ENCODE data around the gene CDH10.

The CDH10 gene

DNA sequence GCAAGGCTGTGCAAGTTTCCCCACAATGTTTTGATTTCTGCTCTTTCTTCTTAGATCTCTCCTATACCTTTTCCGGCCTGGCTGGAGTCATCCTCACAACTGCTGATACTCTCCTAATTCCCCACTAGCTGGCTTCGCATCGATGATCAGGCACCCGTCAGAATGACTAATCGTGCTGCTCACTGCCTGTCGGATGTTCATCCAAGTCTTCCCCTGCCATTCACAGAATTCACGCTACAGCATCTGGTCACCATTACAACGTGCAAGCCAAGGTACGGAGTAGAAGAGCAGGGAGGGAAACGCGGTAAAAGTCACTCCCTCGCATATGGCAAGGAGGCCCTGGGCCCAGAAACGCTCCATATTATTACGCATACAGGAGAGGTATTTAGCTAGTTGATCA, 35.1 kb downstream of the CDH10 start:
- Histone ChIP-seq H3K4me3 (ENCODE audit: low read depth, low read length) (no peak overlapping the region), H3K27ac (ENCODE audit: low read depth, low read length) (no peak overlapping the region), H3K79me2 (ENCODE audit: control insufficient read depth, insufficient read depth, low read length, unreplicated experiment) (no peaks in the 10 kb centered on the region), H3K4me1 (ENCODE audit: control insufficient read depth, insufficient read depth, low read length, unreplicated experiment) (no peaks in the 10 kb centered on the region), H2AFZ (ENCODE audit: low read length, unreplicated experiment) (no peak overlapping the region), H3K27me3 (ENCODE audit: insufficient read depth, low read length) (no peaks in the 10 kb centered on the region), H3K36me3 (ENCODE audit: insufficient read depth, low read length) (no peaks in the 10 kb centered on the region)

GRCh38 chr5:24606971-24607370, 37.8 kb downstream of the CDH10 start:
- Histone ChIP-seq H3K36me3 (ENCODE audit: insufficient read depth, low read length) (no peaks in the 10 kb centered on the region), H3K27ac (ENCODE audit: low read depth, low read length) (no peak overlapping the region), H3K4me1 (ENCODE audit: control insufficient read depth, insufficient read depth, low read length, unreplicated experiment) (no peaks in the 10 kb centered on the region), H2AFZ (ENCODE audit: low read length, unreplicated experiment) (no peak overlapping the region), H3K4me3 (ENCODE audit: low read depth, low read length) (no peak overlapping the region), H3K79me2 (ENCODE audit: control insufficient read depth, insufficient read depth, low read length, unreplicated experiment) (no peaks in the 10 kb centered on the region), H3K27me3 (ENCODE audit: insufficient read depth, low read length) (no peaks in the 10 kb centered on the region)

GRCh38 chr5:24602188-24602587, 42.6 kb downstream of the CDH10 start:
- Histone ChIP-seq H3K4me1 (ENCODE audit: control insufficient read depth, insufficient read depth, low read length, unreplicated experiment) (no peaks in the 10 kb centered on the region), H3K27ac (ENCODE audit: low read depth, low read length) (no peak overlapping the region), H3K27me3 (ENCODE audit: insufficient read depth, low read length) (no peaks in the 10 kb centered on the region), H3K36me3 (ENCODE audit: insufficient read depth, low read length) (no peaks in the 10 kb centered on the region), H3K4me3 (ENCODE audit: low read depth, low read length) (no peak overlapping the region), H2AFZ (ENCODE audit: low read length, unreplicated experiment) (no peak overlapping the region), H3K79me2 (ENCODE audit: control insufficient read depth, insufficient read depth, low read length, unreplicated experiment) (no peaks in the 10 kb centered on the region)

DNA sequence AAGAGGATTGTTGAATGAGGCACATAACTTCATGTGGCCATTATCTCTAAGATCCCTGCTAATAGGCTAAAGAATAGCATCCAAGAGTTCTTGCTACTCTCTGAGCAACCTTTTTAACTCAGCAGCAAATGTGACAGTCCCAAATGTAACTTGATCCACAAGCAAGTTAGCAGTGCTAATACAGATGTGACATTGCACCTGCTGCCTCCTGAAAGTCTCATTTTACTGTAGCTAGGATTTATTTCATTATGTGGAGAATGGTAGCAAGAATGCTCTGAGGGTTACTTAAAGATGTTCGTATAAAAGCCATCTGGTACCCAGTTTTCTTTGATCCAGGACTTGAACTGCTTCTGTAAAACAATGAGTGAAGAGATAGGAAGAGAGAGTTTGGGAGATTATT, 45.8 kb downstream of the CDH10 start:
- H3K27ac ChIP-seq (ENCODE audit: low read depth, low read length), result no peak overlapping the region
- H3K4me3 ChIP-seq (ENCODE audit: low read depth, low read length), result no peak overlapping the region
- no peaks in the 10 kb centered on the region for H3K27me3 ChIP-seq (ENCODE audit: insufficient read depth, low read length)
- no peaks in the 10 kb centered on the region for H3K4me1 ChIP-seq (ENCODE audit: control insufficient read depth, insufficient read depth, low read length, unreplicated experiment)
- H3K36me3 ChIP-seq (ENCODE audit: insufficient read depth, low read length), result no peaks in the 10 kb centered on the region
- no peak overlapping the region for H2AFZ ChIP-seq (ENCODE audit: low read length, unreplicated experiment)
- no peaks in the 10 kb centered on the region for H3K79me2 ChIP-seq (ENCODE audit: control insufficient read depth, insufficient read depth, low read length, unreplicated experiment)

GRCh38 chr5:24595329-24595728, 49.4 kb downstream of the CDH10 start:
- no peak overlapping the region for H3K27ac ChIP-seq (ENCODE audit: low read depth, low read length)
- no peaks in the 10 kb centered on the region for H3K4me1 ChIP-seq (ENCODE audit: control insufficient read depth, insufficient read depth, low read length, unreplicated experiment)
- no peaks in the 10 kb centered on the region for H3K27me3 ChIP-seq (ENCODE audit: insufficient read depth, low read length)
- no peaks in the 10 kb centered on the region for H3K79me2 ChIP-seq (ENCODE audit: control insufficient read depth, insufficient read depth, low read length, unreplicated experiment)
- H2AFZ ChIP-seq (ENCODE audit: low read length, unreplicated experiment), result no peak overlapping the region
- no peaks in the 10 kb centered on the region for H3K36me3 ChIP-seq (ENCODE audit: insufficient read depth, low read length)
- H3K4me3 ChIP-seq (ENCODE audit: low read depth, low read length), result no peak overlapping the region

- no peaks in the 10 kb centered on the region for H3K4me1 ChIP-seq (ENCODE audit: control insufficient read depth, insufficient read depth, low read length, unreplicated experiment)
- H3K4me3 ChIP-seq (ENCODE audit: low read depth, low read length), result no peak overlapping the region
- H2AFZ ChIP-seq (ENCODE audit: low read length, unreplicated experiment), result no peak overlapping the region
- H3K79me2 ChIP-seq (ENCODE audit: control insufficient read depth, insufficient read depth, low read length, unreplicated experiment), result no peaks in the 10 kb centered on the region
- H3K36me3 ChIP-seq (ENCODE audit: insufficient read depth, low read length), result no peaks in the 10 kb centered on the region
- H3K27ac ChIP-seq (ENCODE audit: low read depth, low read length), result no peak overlapping the region
- H3K27me3 ChIP-seq (ENCODE audit: insufficient read depth, low read length), result no peaks in the 10 kb centered on the region
Observed at GRCh38 chr5:24591426-24591825, 53.4 kb downstream of the CDH10 start.

GRCh38 chr5:24589566-24589965, 55.2 kb downstream of the CDH10 start:
- Histone ChIP-seq H3K4me1 (ENCODE audit: control insufficient read depth, insufficient read depth, low read length, unreplicated experiment) (no peaks in the 10 kb centered on the region), H3K36me3 (ENCODE audit: insufficient read depth, low read length) (no peaks in the 10 kb centered on the region), H3K79me2 (ENCODE audit: control insufficient read depth, insufficient read depth, low read length, unreplicated experiment) (no peaks in the 10 kb centered on the region), H3K27me3 (ENCODE audit: insufficient read depth, low read length) (no peaks in the 10 kb centered on the region), H2AFZ (ENCODE audit: low read length, unreplicated experiment) (no peak overlapping the region), H3K27ac (ENCODE audit: low read depth, low read length) (no peak overlapping the region), H3K4me3 (ENCODE audit: low read depth, low read length) (no peak overlapping the region)

DNA sequence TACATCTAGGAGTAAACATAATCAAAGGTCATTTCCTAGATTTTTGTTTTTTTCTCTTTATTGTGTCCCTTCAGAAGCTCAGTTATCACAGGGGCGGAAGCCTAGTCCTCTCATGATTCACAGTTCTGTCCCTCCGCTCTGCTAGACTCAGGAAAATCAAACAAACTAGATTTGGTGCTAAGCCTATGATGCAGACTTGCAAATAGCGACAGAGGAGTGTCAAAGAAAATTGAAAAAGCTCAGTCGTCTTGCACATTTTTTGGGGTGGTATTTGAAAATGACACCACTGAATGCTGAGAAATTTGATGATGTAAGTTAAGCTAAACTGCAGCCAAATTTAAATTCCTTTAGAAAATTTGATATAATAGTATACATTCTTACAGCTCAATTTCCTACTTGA, 59.0 kb downstream of the CDH10 start:
- no peak overlapping the region for H3K4me3 ChIP-seq (ENCODE audit: low read depth, low read length)
- H3K79me2 ChIP-seq (ENCODE audit: control insufficient read depth, insufficient read depth, low read length, unreplicated experiment), result no peaks in the 10 kb centered on the region
- no peaks in the 10 kb centered on the region for H3K36me3 ChIP-seq (ENCODE audit: insufficient read depth, low read length)
- H3K27me3 ChIP-seq (ENCODE audit: insufficient read depth, low read length), result no peaks in the 10 kb centered on the region
- no peak overlapping the region for H3K27ac ChIP-seq (ENCODE audit: low read depth, low read length)
- no peaks in the 10 kb centered on the region for H3K4me1 ChIP-seq (ENCODE audit: control insufficient read depth, insufficient read depth, low read length, unreplicated experiment)
- no peak overlapping the region for H2AFZ ChIP-seq (ENCODE audit: low read length, unreplicated experiment)

DNA sequence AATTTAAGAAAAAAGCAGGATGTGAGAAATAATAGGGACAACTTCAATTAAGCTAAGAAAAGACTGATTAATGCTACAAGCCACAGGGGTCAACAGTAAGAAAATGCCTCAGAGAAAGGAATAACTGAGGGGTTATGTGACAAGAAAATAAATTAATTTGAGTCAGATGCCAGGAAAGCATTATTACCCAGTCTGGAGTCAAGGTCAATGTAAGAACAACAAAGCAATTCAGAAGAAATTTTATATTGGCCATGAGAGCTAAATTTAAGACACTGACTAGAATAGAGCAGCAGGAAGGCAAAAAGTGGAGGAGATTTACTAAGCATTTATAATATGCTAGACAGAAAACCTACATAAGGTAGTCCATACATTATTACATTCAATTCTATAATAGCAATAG, 73.5 kb downstream of the CDH10 start:
- Histone ChIP-seq H3K36me3 (ENCODE audit: insufficient read depth, low read length) (no peaks in the 10 kb centered on the region), H3K4me1 (ENCODE audit: control insufficient read depth, insufficient read depth, low read length, unreplicated experiment) (no peaks in the 10 kb centered on the region), H3K27me3 (ENCODE audit: insufficient read depth, low read length) (no peaks in the 10 kb centered on the region), H2AFZ (ENCODE audit: low read length, unreplicated experiment) (no peak overlapping the region), H3K27ac (ENCODE audit: low read depth, low read length) (no peak overlapping the region), H3K4me3 (ENCODE audit: low read depth, low read length) (no peak overlapping the region), H3K79me2 (ENCODE audit: control insufficient read depth, insufficient read depth, low read length, unreplicated experiment) (no peaks in the 10 kb centered on the region)

- Histone ChIP-seq H3K4me1 (ENCODE audit: control insufficient read depth, insufficient read depth, low read length, unreplicated experiment) (no peaks in the 10 kb centered on the region), H2AFZ (ENCODE audit: low read length, unreplicated experiment) (no peak overlapping the region), H3K79me2 (ENCODE audit: control insufficient read depth, insufficient read depth, low read length, unreplicated experiment) (no peaks in the 10 kb centered on the region), H3K4me3 (ENCODE audit: low read depth, low read length) (no peak overlapping the region), H3K27ac (ENCODE audit: low read depth, low read length) (no peak overlapping the region), H3K36me3 (ENCODE audit: insufficient read depth, low read length) (no peaks in the 10 kb centered on the region), H3K27me3 (ENCODE audit: insufficient read depth, low read length) (no peaks in the 10 kb centered on the region)
Observed at GRCh38 chr5:24566933-24567332, 77.8 kb downstream of the CDH10 start.

DNA sequence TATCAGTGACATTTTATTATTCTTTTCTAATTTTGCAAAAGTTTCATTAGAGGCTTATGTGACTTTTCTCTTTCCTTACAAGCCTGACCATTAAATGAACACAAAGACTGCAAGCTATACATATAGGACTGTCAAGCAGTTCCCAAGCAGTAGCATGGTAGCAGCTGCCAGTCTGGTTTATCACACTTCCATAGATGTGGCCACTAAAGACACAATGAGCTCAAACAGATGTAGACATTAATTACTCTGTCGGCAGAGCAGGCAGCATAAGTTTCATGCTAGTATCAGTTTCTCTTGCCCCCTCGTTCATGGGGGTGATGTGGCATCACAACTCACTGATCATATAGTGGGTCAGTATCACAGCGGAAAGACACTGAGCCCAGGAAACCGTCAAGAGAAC, 89.5 kb downstream of the CDH10 start:
- no peaks in the 10 kb centered on the region for H3K4me1 ChIP-seq (ENCODE audit: control insufficient read depth, insufficient read depth, low read length, unreplicated experiment)
- H3K79me2 ChIP-seq (ENCODE audit: control insufficient read depth, insufficient read depth, low read length, unreplicated experiment), result no peaks in the 10 kb centered on the region
- H3K4me3 ChIP-seq (ENCODE audit: low read depth, low read length), result no peak overlapping the region
- no peak overlapping the region for H3K27ac ChIP-seq (ENCODE audit: low read depth, low read length)
- no peaks in the 10 kb centered on the region for H3K36me3 ChIP-seq (ENCODE audit: insufficient read depth, low read length)
- H3K27me3 ChIP-seq (ENCODE audit: insufficient read depth, low read length), result no peaks in the 10 kb centered on the region
- H2AFZ ChIP-seq (ENCODE audit: low read length, unreplicated experiment), result no peak overlapping the region

GRCh38 chr5:24547132-24547531, 97.6 kb downstream of the CDH10 start:
- H3K4me1 ChIP-seq (ENCODE audit: control insufficient read depth, insufficient read depth, low read length, unreplicated experiment), result no peaks in the 10 kb centered on the region
- H3K27ac ChIP-seq (ENCODE audit: low read depth, low read length), result no peak overlapping the region
- H3K79me2 ChIP-seq (ENCODE audit: control insufficient read depth, insufficient read depth, low read length, unreplicated experiment), result no peaks in the 10 kb centered on the region
- H3K36me3 ChIP-seq (ENCODE audit: insufficient read depth, low read length), result no peaks in the 10 kb centered on the region
- H3K27me3 ChIP-seq (ENCODE audit: insufficient read depth, low read length), result no peaks in the 10 kb centered on the region
- no peak overlapping the region for H3K4me3 ChIP-seq (ENCODE audit: low read depth, low read length)
- no peak overlapping the region for H2AFZ ChIP-seq (ENCODE audit: low read length, unreplicated experiment)

Data from ACC112 (cell line).